ENCODE data around the gene MUC16.

GRCh38 chr19:9009935-9010651 lies at the start of gene MUC16:
- TF ChIP-seq CTCF (conservative IDR thresholded peaks at IDR 0.05; ENCODE audit: low read depth, low read length) (no peak), EZH2 (IDR thresholded peaks at IDR 0.05; ENCODE audit: low read length, unreplicated experiment) (no peak)
